ENCODE results near the gene AGAP1. TPM values are rescaled to one million over a fixed set of nuclear protein-coding genes. Genes with fewer than 3 reads are reported as not detected.

Gene AGAP1
- total RNA-seq, 1 donor from 2014 or later = 33.4 TPM

- H3K27me3 ChIP-seq = no peaks in the 10 kb centered on the region
- H3K27ac ChIP-seq = no peak overlapping the region
- no peaks in the 10 kb centered on the region for H3K9me3 ChIP-seq
- ATAC-seq (no peak), DNase-seq (no peak)
- intact Hi-C loops (cut with DNase I) = loop anchor here (10.0 kb wide), 1 partner anchor 50 kb away; no protein-coding TSS in a partner anchor
- no peak overlapping the region for H3K4me3 ChIP-seq
- H3K36me3 ChIP-seq = no peaks in the 10 kb centered on the region
- TF ChIP-seq CTCF (IDR thresholded peaks at IDR 0.05) = no peak
- H3K4me1 ChIP-seq = peaks cover 5% of the 10 kb centered on the region
Measured at GRCh38 chr2:235674812-235675211, 181.0 kb downstream of the AGAP1 start.

GRCh38 chr2:235675678-235676535, 182.1 kb downstream of the AGAP1 start:
- Histone ChIP-seq H3K36me3 (no peaks in the 10 kb centered on the region), H3K4me3 (no peak overlapping the region), H3K27me3 (no peaks in the 10 kb centered on the region), H3K4me1 (peaks cover 4% of the 10 kb centered on the region), H3K27ac (no peak overlapping the region), H3K9me3 (no peaks in the 10 kb centered on the region)
- ATAC-seq (no peak), DNase-seq (no peak)
- intact Hi-C loops (cut with DNase I) = loop anchor here (10.0 kb wide), 1 partner anchor 49 kb away; no protein-coding TSS in a partner anchor
- no peak for TF ChIP-seq CTCF (IDR thresholded peaks at IDR 0.05)

GRCh38 chr2:235676536-235676799, 182.6 kb downstream of the AGAP1 start:
- H3K4me1 ChIP-seq = no peaks in the 10 kb centered on the region
- no peak overlapping the region for H3K27ac ChIP-seq
- DNase-seq (no peak), ATAC-seq (no peak)
- H3K4me3 ChIP-seq = no peak overlapping the region
- intact Hi-C loops (cut with DNase I) = loop anchor here (10.0 kb wide), 1 partner anchor 48 kb away; no protein-coding TSS in a partner anchor
- H3K27me3 ChIP-seq = no peaks in the 10 kb centered on the region
- H3K9me3 ChIP-seq = no peaks in the 10 kb centered on the region
- TF ChIP-seq CTCF (IDR thresholded peaks at IDR 0.05) = no peak
- no peaks in the 10 kb centered on the region for H3K36me3 ChIP-seq

GRCh38 chr2:235677276-235677788, 183.5 kb downstream of the AGAP1 start:
- intact Hi-C loops (cut with DNase I) = loop anchor here (10.0 kb wide), 1 partner anchor 47 kb away; no protein-coding TSS in a partner anchor
- no peaks in the 10 kb centered on the region for H3K36me3 ChIP-seq
- no peak overlapping the region for H3K4me3 ChIP-seq
- no peaks in the 10 kb centered on the region for H3K9me3 ChIP-seq
- no peaks in the 10 kb centered on the region for H3K4me1 ChIP-seq
- DNase-seq = no peak
- ATAC-seq = no peak
- TF ChIP-seq CTCF (IDR thresholded peaks at IDR 0.05) = no peak
- H3K27ac ChIP-seq = no peak overlapping the region
- no peaks in the 10 kb centered on the region for H3K27me3 ChIP-seq

GRCh38 chr2:235677937-235678336, 184.1 kb downstream of the AGAP1 start:
- no peaks in the 10 kb centered on the region for H3K9me3 ChIP-seq
- intact Hi-C loops (cut with DNase I) = loop anchor here (10.0 kb wide), 1 partner anchor 47 kb away; no protein-coding TSS in a partner anchor
- DNase-seq (no peak), ATAC-seq (no peak)
- no peak overlapping the region for H3K4me3 ChIP-seq
- no peak for TF ChIP-seq CTCF (IDR thresholded peaks at IDR 0.05)
- H3K27ac ChIP-seq = no peak overlapping the region
- no peaks in the 10 kb centered on the region for H3K27me3 ChIP-seq
- no peaks in the 10 kb centered on the region for H3K4me1 ChIP-seq
- H3K36me3 ChIP-seq = no peaks in the 10 kb centered on the region
